ENCODE measurements around the gene PLXNA2.

The PLXNA2 gene

GRCh38 chr1:208105756-208106155 is 138.4 kb downstream of the PLXNA2 start:
- DNase-seq: no peak
- no peak overlapping the region for H2AFZ ChIP-seq (ENCODE audit: low read depth, low read length)
- no peaks in the 10 kb centered on the region for H3K9me3 ChIP-seq (ENCODE audit: insufficient read depth, low read length, severe bottlenecking)
- H3K79me2 ChIP-seq (ENCODE audit: insufficient read depth, low read length): no peaks in the 10 kb centered on the region
- no peak for ATAC-seq (ENCODE audit: insufficient read depth, low read depth)
- no peak for TF ChIP-seq EZH2 (IDR thresholded peaks at IDR 0.05; ENCODE audit: borderline replicate concordance, low read depth, low read length, severe bottlenecking)
- no peak for TF ChIP-seq CTCF (IDR thresholded peaks at IDR 0.05; ENCODE audit: borderline replicate concordance, extremely low read depth, low read length, poor library complexity, severe bottlenecking)
- H3K4me2 ChIP-seq (ENCODE audit: insufficient read depth, low read length): no peak overlapping the region
- H3K27me3 ChIP-seq (ENCODE audit: insufficient read depth, low read length, poor library complexity): peaks cover 29% of the 10 kb centered on the region
- H3K36me3 ChIP-seq (ENCODE audit: insufficient read depth, low read length): no peaks in the 10 kb centered on the region
- no peaks in the 10 kb centered on the region for H4K20me1 ChIP-seq (ENCODE audit: insufficient read depth, low read length)
- no peak overlapping the region for H3K4me3 ChIP-seq (ENCODE audit: low read depth in 1 of 2, low read length in 2 of 2)
- H3K9ac ChIP-seq (ENCODE audit: low read depth, low read length): no peak overlapping the region
- no peak overlapping the region for H3K27ac ChIP-seq (ENCODE audit: low read length)
- no peaks in the 10 kb centered on the region for H3K4me1 ChIP-seq (ENCODE audit: insufficient read depth, low read length)

GRCh38 chr1:208103597-208104513 is 140.3 kb downstream of the PLXNA2 start:
- H4K20me1 ChIP-seq (ENCODE audit: insufficient read depth, low read length): no peaks in the 10 kb centered on the region
- no peak for DNase-seq
- H3K4me3 ChIP-seq (ENCODE audit: low read depth in 1 of 2, low read length in 2 of 2): no peak overlapping the region
- no peak overlapping the region for H2AFZ ChIP-seq (ENCODE audit: low read depth, low read length)
- H3K27ac ChIP-seq (ENCODE audit: low read length): no peak overlapping the region
- H3K4me1 ChIP-seq (ENCODE audit: insufficient read depth, low read length): no peaks in the 10 kb centered on the region
- H3K36me3 ChIP-seq (ENCODE audit: insufficient read depth, low read length): no peaks in the 10 kb centered on the region
- H3K9ac ChIP-seq (ENCODE audit: low read depth, low read length): no peak overlapping the region
- no peak overlapping the region for H3K4me2 ChIP-seq (ENCODE audit: insufficient read depth, low read length)
- H3K9me3 ChIP-seq (ENCODE audit: insufficient read depth, low read length, severe bottlenecking): no peaks in the 10 kb centered on the region
- H3K27me3 ChIP-seq (ENCODE audit: insufficient read depth, low read length, poor library complexity): peaks cover 23% of the 10 kb centered on the region
- H3K79me2 ChIP-seq (ENCODE audit: insufficient read depth, low read length): no peaks in the 10 kb centered on the region
- ATAC-seq (ENCODE audit: insufficient read depth, low read depth): no peak
- TF ChIP-seq CTCF (IDR thresholded peaks at IDR 0.05; ENCODE audit: borderline replicate concordance, extremely low read depth, low read length, poor library complexity, severe bottlenecking) (no peak), EZH2 (IDR thresholded peaks at IDR 0.05; ENCODE audit: borderline replicate concordance, low read depth, low read length, severe bottlenecking) (no peak)

- Histone ChIP-seq H3K79me2 (ENCODE audit: insufficient read depth, low read length) (no peaks in the 10 kb centered on the region), H3K36me3 (ENCODE audit: insufficient read depth, low read length) (no peaks in the 10 kb centered on the region), H3K4me2 (ENCODE audit: insufficient read depth, low read length) (no peak overlapping the region), H4K20me1 (ENCODE audit: insufficient read depth, low read length) (no peaks in the 10 kb centered on the region), H3K4me1 (ENCODE audit: insufficient read depth, low read length) (no peaks in the 10 kb centered on the region), H3K27ac (ENCODE audit: low read length) (no peak overlapping the region), H3K9me3 (ENCODE audit: insufficient read depth, low read length, severe bottlenecking) (no peaks in the 10 kb centered on the region), H3K27me3 (ENCODE audit: insufficient read depth, low read length, poor library complexity) (peaks cover 19% of the 10 kb centered on the region), H3K9ac (ENCODE audit: low read depth, low read length) (no peak overlapping the region), H3K4me3 (ENCODE audit: low read depth in 1 of 2, low read length in 2 of 2) (no peak overlapping the region), H2AFZ (ENCODE audit: low read depth, low read length) (no peak overlapping the region)
- no peak for DNase-seq
- no peak for TF ChIP-seq EZH2 (IDR thresholded peaks at IDR 0.05; ENCODE audit: borderline replicate concordance, low read depth, low read length, severe bottlenecking)
- no peak for TF ChIP-seq CTCF (IDR thresholded peaks at IDR 0.05; ENCODE audit: borderline replicate concordance, extremely low read depth, low read length, poor library complexity, severe bottlenecking)
- no peak for ATAC-seq (ENCODE audit: insufficient read depth, low read depth)
Observed at GRCh38 chr1:208101661-208102431, 142.3 kb downstream of the PLXNA2 start.
